Transverse colon (tissue), 4 donors: ENCODE data around the gene OTULINL. TPM values are rescaled to one million over a fixed set of nuclear protein-coding genes. Genes with fewer than 3 reads are reported as not detected.

Experiments used
- DNase-seq: peaks from one replicate; pipeline ENCODE4 v3.0.0-alpha.2; 2019
- H3K27ac ChIP-seq, 4 donors: fragments of 200-600 bp; sonication (generic); 2 replicates each; pipeline ENCODE4 v1.5.1; 2016 to 2018; ENCODE audit warnings: inconsistent platforms in 4 of 4
- H3K27me3 ChIP-seq: fragments of 200-600 bp; sonication (generic); 2 replicates; pipeline ENCODE4 v1.5.1; 2017; ENCODE audit warnings: inconsistent platforms
- H3K36me3 ChIP-seq, 4 donors: fragments of 200-600 bp; sonication (generic); 2 replicates each; pipeline ENCODE4 v1.5.1; 2017 to 2019; ENCODE audit warnings: inconsistent platforms in 4 of 4
- H3K4me1 ChIP-seq, 4 donors: fragments of 200-600 bp; sonication (generic); 2 replicates each; pipeline ENCODE4 v1.5.1; 2017 to 2020; ENCODE audit warnings: inconsistent platforms in 4 of 4
- H3K4me3 ChIP-seq, 4 donors: fragments of 200-600 bp; sonication (generic); 1 replicate in 1 of 4; 2 replicates in 3 of 4; pipeline versions ENCODE4 v1.5.1 to v1.6.1; 2017 to 2019; ENCODE audit warnings: inconsistent platforms in 4 of 4
- H3K9me3 ChIP-seq, 2 donors: fragments of 200-600 bp; sonication (generic); 2 replicates each; pipeline ENCODE4 v1.5.1; 2017 to 2019; ENCODE audit warnings: inconsistent platforms in 2 of 2
- EP300 ChIP-seq: sonication (generic); formaldehyde crosslinking; IDR thresholded peaks from one replicate; pipeline ENCODE4 v1.6.1; 2017; ENCODE audit warnings: antibody characterized with exemption, low read depth
- POLR2A ChIP-seq: fragments of 450-650 bp; IDR thresholded peaks from one replicate; pipeline ENCODE4 v1.6.1; 2016; ENCODE audit warnings: antibody characterized with exemption, mild to moderate bottlenecking, moderate library complexity
- POLR2AphosphoS5 ChIP-seq, 3 donors: sonication (generic); formaldehyde crosslinking; IDR thresholded peaks; one replicate each; pipeline ENCODE4 v1.6.1; 2016; ENCODE audit warnings: antibody characterized with exemption in 3 of 3
- WGBS, 2 donors: methylation state at CpG; one replicate each; pipeline ENCODE4 v1.1.5; 2018; ENCODE audit warnings: low coverage in 1 of 2; 5-methylcytosine and 5-hydroxymethylcytosine counted together
- in situ Hi-C, 4 donors: fragments of 200-750 bp; cut with MboI; loops; one replicate each; pipeline versions ENCODE4 v1.15.0 to v1.15.1; 2017; ENCODE audit warnings: low sequenced_read_pairs in 3 of 4, low pct_ligation_motif_present in 1 of 4, low pct_unique_long_range_greater_than_20kb in 1 of 4
- intact Hi-C: fragments of 100-400 bp; cut with DNase I; formaldehyde crosslinking; loops from one replicate; pipeline ENCODE4 v1.15.1; 2023; ENCODE audit warnings: low total_unique reads
- total RNA-seq, 4 donors: library from RNA; depleted of rRNA; stranded (reverse); fragments of >200 nt; gene quantifications; one replicate each; pipeline ENCODE4 v1.1.0, GENCODE V29; 2016
- TF ChIP-seq, protein P1 (sequence below), 5 experiments: fragments of 200-600 bp in 3 of 5; fragments of 450-650 bp in 2 of 5; sonication (generic) in 3 of 5; IDR thresholded peaks; 1 replicate in 2 of 5; 2 replicates in 3 of 5; pipeline ENCODE4 v1.5.1; 2016 to 2017; ENCODE audit warnings: antibody characterized with exemption in 5 of 5, inconsistent platforms in 3 of 5, mild to moderate bottlenecking in 2 of 5, moderate library complexity in 1 of 5

The OTULINL gene
- total RNA-seq, 4 donors from 2014 or later, result 6.2 to 61.0 (median 27.3) TPM

DNA sequence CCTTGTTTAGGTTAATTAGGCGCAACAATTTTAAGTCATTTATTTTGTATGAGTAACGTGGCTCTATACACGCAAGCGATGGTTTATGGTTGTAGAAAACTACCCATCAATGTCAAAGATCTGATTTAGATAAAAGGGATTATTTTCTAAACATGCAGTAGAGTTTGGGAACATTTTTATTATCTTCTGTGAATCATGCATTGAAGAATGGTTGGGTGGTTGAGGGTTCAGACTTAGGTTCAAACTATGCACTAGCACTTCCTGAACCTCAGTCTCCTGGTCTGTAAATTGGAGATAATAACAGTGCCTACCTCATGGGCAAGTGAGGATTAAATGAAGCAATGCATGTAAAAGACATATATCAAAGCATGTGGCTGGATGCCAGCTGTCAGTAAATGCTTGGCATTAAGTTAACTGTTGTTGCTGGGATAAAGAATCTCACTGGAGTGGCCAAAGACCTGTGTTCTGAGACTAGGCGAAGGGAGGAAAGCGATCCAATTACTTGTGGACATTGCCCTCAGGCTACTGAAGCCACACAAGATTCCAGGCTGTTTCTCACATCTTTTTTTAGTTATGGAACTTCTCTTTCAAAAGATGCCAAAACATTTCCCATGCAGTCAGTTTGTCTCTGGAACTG, 1.1 kb upstream of the OTULINL start:
- in situ Hi-C loops (no loop called here), intact Hi-C loops (no loop called here)
- DNase-seq, result peak; percentile 51
- Histone ChIP-seq H3K4me1 (peaks cover 6 to 38% (median 19%) of the 10 kb centered on the region in 4 donors), H3K36me3 (no peaks in the 10 kb centered on the region), H3K27me3 (no peaks in the 10 kb centered on the region), H3K27ac (peak overlapping the region; percentile 90 to 92 (median 91)), H3K9me3 (no peaks in the 10 kb centered on the region), H3K4me3 (peak overlapping the region in 1 of 4 donors; percentile 82)
- TF ChIP-seq EP300, result no peak
- TF ChIP-seq, protein P1, sequence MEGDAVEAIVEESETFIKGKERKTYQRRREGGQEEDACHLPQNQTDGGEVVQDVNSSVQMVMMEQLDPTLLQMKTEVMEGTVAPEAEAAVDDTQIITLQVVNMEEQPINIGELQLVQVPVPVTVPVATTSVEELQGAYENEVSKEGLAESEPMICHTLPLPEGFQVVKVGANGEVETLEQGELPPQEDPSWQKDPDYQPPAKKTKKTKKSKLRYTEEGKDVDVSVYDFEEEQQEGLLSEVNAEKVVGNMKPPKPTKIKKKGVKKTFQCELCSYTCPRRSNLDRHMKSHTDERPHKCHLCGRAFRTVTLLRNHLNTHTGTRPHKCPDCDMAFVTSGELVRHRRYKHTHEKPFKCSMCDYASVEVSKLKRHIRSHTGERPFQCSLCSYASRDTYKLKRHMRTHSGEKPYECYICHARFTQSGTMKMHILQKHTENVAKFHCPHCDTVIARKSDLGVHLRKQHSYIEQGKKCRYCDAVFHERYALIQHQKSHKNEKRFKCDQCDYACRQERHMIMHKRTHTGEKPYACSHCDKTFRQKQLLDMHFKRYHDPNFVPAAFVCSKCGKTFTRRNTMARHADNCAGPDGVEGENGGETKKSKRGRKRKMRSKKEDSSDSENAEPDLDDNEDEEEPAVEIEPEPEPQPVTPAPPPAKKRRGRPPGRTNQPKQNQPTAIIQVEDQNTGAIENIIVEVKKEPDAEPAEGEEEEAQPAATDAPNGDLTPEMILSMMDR (IDR thresholded peaks at IDR 0.05), result no peak
- TF ChIP-seq POLR2AphosphoS5 (IDR thresholded peaks at IDR 0.05), result no peak
- no peak for TF ChIP-seq POLR2A
- WGBS, 2 donors, result 61 to 77% methylated on average over 6 of the region's 6 CpGs

- Histone ChIP-seq H3K27ac (peak overlapping the region; percentile 90 to 92 (median 91)), H3K9me3 (no peaks in the 10 kb centered on the region), H3K4me1 (peaks cover 6 to 31% (median 17%) of the 10 kb centered on the region in 4 donors), H3K4me3 (peak overlapping the region; percentile 81 to 95 (median 83)), H3K36me3 (no peaks in the 10 kb centered on the region), H3K27me3 (no peaks in the 10 kb centered on the region)
- intact Hi-C loops (no loop called here), in situ Hi-C loops (no loop called here)
- WGBS, 2 donors, result 8% methylated on average over 38 of the region's 86 CpGs; no CpG with 5 or more reads in 1 of the 2 donors
- peak in 2 of 3 donors; percentile 55 for TF ChIP-seq POLR2AphosphoS5 (IDR thresholded peaks at IDR 0.05)
- TF ChIP-seq, protein P1 (IDR thresholded peaks at IDR 0.05), result peak; percentile 33 to 70 (median 41)
- TF ChIP-seq EP300, result no peak
- peak; percentile 38 for TF ChIP-seq POLR2A
- peak; percentile 83 for DNase-seq
These were observed 552 bp downstream of the OTULINL start for GRCh38 chr5:14581891-14582796.

DNA sequence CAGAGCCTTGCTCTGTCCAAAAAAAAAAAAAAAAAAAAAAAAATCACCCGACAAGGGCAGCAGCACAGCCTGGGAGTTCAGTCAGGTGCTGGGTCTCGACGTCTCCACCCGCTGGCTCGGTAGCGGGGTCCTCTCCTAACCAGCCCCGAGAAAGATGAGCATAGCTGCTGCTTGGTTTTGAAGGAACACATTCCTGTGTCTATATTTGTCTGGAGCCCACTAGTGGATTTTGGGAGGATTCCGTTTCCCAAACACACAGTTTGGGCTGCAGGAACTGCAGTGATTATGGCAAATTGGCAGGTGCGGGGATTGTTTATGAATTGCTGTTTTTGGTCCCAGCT, 1.2 kb downstream of the OTULINL start:
- no peaks in the 10 kb centered on the region for H3K36me3 ChIP-seq
- intact Hi-C loops, result no loop called here
- no peak for DNase-seq
- H3K4me3 ChIP-seq, result peak overlapping the region; percentile 81 to 95 (median 83)
- no peaks in the 10 kb centered on the region for H3K27me3 ChIP-seq
- in situ Hi-C loops, result no loop called here
- 36% methylated on average over 9 of the region's 9 CpGs; no CpG with 5 or more reads in 1 of the 2 donors for WGBS, 2 donors
- H3K9me3 ChIP-seq, result no peaks in the 10 kb centered on the region
- H3K4me1 ChIP-seq, result peaks cover 6 to 34% (median 17%) of the 10 kb centered on the region in 4 donors
- TF ChIP-seq POLR2AphosphoS5 (IDR thresholded peaks at IDR 0.05) (no peak), POLR2A (no peak), EP300 (no peak)
- TF ChIP-seq, protein P1 (IDR thresholded peaks at IDR 0.05), result no peak
- H3K27ac ChIP-seq, result peak overlapping the region; percentile 90 to 92 (median 91)

DNA sequence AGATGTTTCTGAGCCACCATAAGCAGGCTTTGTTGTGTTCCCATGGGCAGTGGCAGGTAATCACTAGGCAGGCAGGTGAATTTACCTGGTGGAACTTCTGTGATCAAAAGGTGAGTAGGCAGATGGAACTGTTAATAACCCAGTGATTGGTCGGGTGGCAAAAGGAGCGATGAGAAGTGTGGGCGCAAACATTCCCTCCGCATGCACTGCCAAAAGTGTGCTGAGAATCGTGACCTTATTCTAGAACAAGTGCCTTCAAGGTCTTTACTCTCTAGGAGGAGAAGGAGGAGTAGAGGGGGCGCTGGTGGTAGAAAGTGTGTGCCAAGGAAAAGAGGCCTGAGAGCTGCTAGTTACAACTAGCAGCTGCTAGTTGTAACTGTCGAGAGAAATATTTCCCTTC, 3.3 kb downstream of the OTULINL start:
- TF ChIP-seq POLR2AphosphoS5 (IDR thresholded peaks at IDR 0.05), result no peak
- no peak for TF ChIP-seq POLR2A
- no peak for TF ChIP-seq EP300
- TF ChIP-seq, protein P1 (IDR thresholded peaks at IDR 0.05), result no peak
- no peak overlapping the region for H3K4me3 ChIP-seq
- H3K27me3 ChIP-seq, result no peaks in the 10 kb centered on the region
- 79 to 83% methylated on average over 2 to 7 of the region's 7 CpGs for WGBS, 2 donors
- peaks cover 6 to 51% (median 26%) of the 10 kb centered on the region in 4 donors for H3K4me1 ChIP-seq
- intact Hi-C loops, result no loop called here
- no peak for DNase-seq
- in situ Hi-C loops, result no loop called here
- H3K9me3 ChIP-seq, result no peaks in the 10 kb centered on the region
- peak overlapping the region in 1 of 4 donors; percentile 14 for H3K27ac ChIP-seq
- H3K36me3 ChIP-seq, result no peaks in the 10 kb centered on the region
